K562 (cell line): ENCODE results near the gene RHPN2. TPM values are rescaled to one million over a fixed set of nuclear protein-coding genes. Genes with fewer than 3 reads are reported as not detected.
A peak's percentile ranks its signal among the peaks of the same experiment; 100 is the strongest.

Experiments
- ARID4B ChIP-seq: sonication (generic); formaldehyde crosslinking; IDR thresholded peaks from 2 replicates; pipeline ENCODE4 v1.8.0; 2022; ENCODE audit warnings: mild to moderate bottlenecking, missing genetic modification reagents
- ASH1L ChIP-seq: fragments of 450-650 bp; IDR thresholded peaks from 2 replicates; pipeline ENCODE4 v1.6.1; 2018; ENCODE audit warnings: borderline replicate concordance, mild to moderate bottlenecking, low read depth; ENCODE audit not compliant: partially characterized antibody
- BRD9 ChIP-seq: fragments of 450-650 bp; IDR thresholded peaks from 2 replicates; pipeline ENCODE4 v1.6.1; 2018; ENCODE audit warnings: low read depth; ENCODE audit not compliant: partially characterized antibody
- DDX20 ChIP-seq: fragments of 450-650 bp; IDR thresholded peaks from 2 replicates; pipeline ENCODE4 v1.6.1; 2016; ENCODE audit warnings: missing genetic modification characterization, low read depth, mild to moderate bottlenecking, missing compliant biosample characterization, moderate library complexity
- E2F4 ChIP-seq: sonication (generic); formaldehyde crosslinking; IDR thresholded peaks from 2 replicates; pipeline ENCODE4 v1.8.0; 2022; ENCODE audit warnings: mild to moderate bottlenecking, low read depth, missing genetic modification reagents
- FOXK1 ChIP-seq: sonication (generic); formaldehyde crosslinking; IDR thresholded peaks from 2 replicates; pipeline ENCODE4 v1.8.0; 2022; ENCODE audit warnings: missing genetic modification reagents, mild to moderate bottlenecking, borderline replicate concordance
- IRF2 ChIP-seq: sonication (generic); formaldehyde crosslinking; IDR thresholded peaks from 2 replicates; pipeline ENCODE4 v1.8.1; 2022; ENCODE audit warnings: mild to moderate bottlenecking, missing genetic modification reagents
- MAFG ChIP-seq: fragments of 450-650 bp; conservative IDR thresholded peaks from 2 replicates; pipeline ENCODE4 v1.6.1; 2016; ENCODE audit warnings: missing genetic modification characterization, missing compliant biosample characterization
- PHF8 ChIP-seq: fragments of 200-600 bp; sonication (generic); IDR thresholded peaks from 2 replicates; pipeline ENCODE4 v1.6.1; 2012; ENCODE audit warnings: mixed run types, mild to moderate bottlenecking, inconsistent platforms, low read length, moderate library complexity, borderline replicate concordance
- POU5F1 ChIP-seq: fragments of 150-350 bp; IDR thresholded peaks from 2 replicates; pipeline ENCODE4 v1.6.1; 2014; ENCODE audit warnings: borderline replicate concordance, low read length, low read depth, mild to moderate bottlenecking; ENCODE audit not compliant: partially characterized antibody
- SIN3A ChIP-seq, 2 experiments: fragments of 150-350 bp in 1 of 2; IDR thresholded peaks; 2 replicates each; pipeline ENCODE4 v1.6.1; 2011 to 2016; ENCODE audit warnings: borderline replicate concordance in 2 of 2, low read depth in 2 of 2, low read length in 2 of 2, mild to moderate bottlenecking in 2 of 2, moderate library complexity in 2 of 2; ENCODE audit not compliant: control insufficient read depth in 1 of 2
- SIN3B ChIP-seq: fragments of 450-650 bp; IDR thresholded peaks from 2 replicates; pipeline ENCODE4 v1.6.1; 2017; ENCODE audit warnings: low read depth, mild to moderate bottlenecking, moderate library complexity
- SMARCB1 ChIP-seq: IDR thresholded peaks from 2 replicates; pipeline ENCODE4 v1.6.1; 2011; ENCODE audit warnings: improper control_type of control experiment, low read depth; ENCODE audit not compliant: insufficient read length
- SUPT5H ChIP-seq: fragments of 450-650 bp; IDR thresholded peaks from 2 replicates; pipeline ENCODE4 v1.6.1; 2016
- U2AF2 ChIP-seq: fragments of 200-400 bp; formaldehyde crosslinking; optimal IDR thresholded peaks from 2 replicates; pipeline ENCODE3; 2017; ENCODE audit warnings: low read depth, mild to moderate bottlenecking, low read length
- ZNF12 ChIP-seq: sonication (generic); formaldehyde crosslinking; IDR thresholded peaks from 2 replicates; pipeline ENCODE4 v1.4.0; 2020; ENCODE audit warnings: mild to moderate bottlenecking, missing genetic modification reagents
- ZNF121 ChIP-seq: sonication (generic); formaldehyde crosslinking; conservative IDR thresholded peaks from 2 replicates; pipeline ENCODE4 v1.8.0; 2022; ENCODE audit warnings: missing genetic modification reagents
- ZNF174 ChIP-seq: fragments of 250-450 bp; sonication (Bioruptor Pico); IDR thresholded peaks from 2 replicates; pipeline ENCODE4 v1.4.0; 2020; ENCODE audit warnings: mild to moderate bottlenecking
- ZNF277 ChIP-seq: fragments of 250-450 bp; sonication (Bioruptor Pico); IDR thresholded peaks from 2 replicates; pipeline ENCODE4 v1.8.0; 2022; ENCODE audit warnings: inconsistent platforms, mild to moderate bottlenecking, moderate library complexity, borderline replicate concordance
- polyA plus RNA-seq, 8 experiments: library from polyadenylated mRNA; depleted of rRNA in 4 of 8; stranded (reverse) in 5 of 8; unstranded in 3 of 8; fragments of >200 nt; fragmentation: Nextera tagmentation in 2 of 8; fragmentation: Illumina TruSeq in 1 of 8; extraction: Ambion mirVana in 2 of 8; extraction: Trizol in 1 of 8; gene quantifications; 2 replicates each; pipeline versions ENCODE4 v1.2.1 to v1.2.3, GENCODE V29; 2011 to 2014; ENCODE audit warnings: inconsistent platforms in 1 of 8, missing spikeins in 1 of 8
- total RNA-seq, 7 experiments: library from RNA; depleted of rRNA in 6 of 7; stranded (reverse); fragments of >200 nt in 6 of 7; fragmentation: Illumina TruSeq in 2 of 7; extraction: Trizol in 2 of 7; gene quantifications; 2 replicates each; pipeline versions ENCODE4 v1.2.1 to v1.2.3, GENCODE V29; 2011 to 2021; ENCODE audit warnings: low replicate concordance in 1 of 7

RHPN2 gene
- total and polyA plus RNA-seq, 9 of the 15 experiments (the other 6 are each of a cell fraction or from before 2014, with no cell fraction given): 0.63 to 9.9 (median 3.2) TPM

- TF ChIP-seq E2F4 (CRISPR knock-in tag): peak; percentile 97
- peak; percentile 75 for TF ChIP-seq SIN3B
- peak; percentile 87 to 93 for TF ChIP-seq SIN3A (IDR thresholded peaks at IDR 0.05; ENCODE audit: borderline replicate concordance in 2 of 2, control insufficient read depth in 1 of 2, low read depth in 2 of 2, low read length in 2 of 2)
- peak; percentile 98 for TF ChIP-seq ASH1L
- peak; percentile 59; the same call in 1 of the 2 replicates for TF ChIP-seq ARID4B
- TF ChIP-seq ZNF12 (CRISPR knock-in tag): no peak
- no peak for TF ChIP-seq DDX20 (tag)
- 0 out of 2 replicates have a peak, but pooled peaks have one; percentile 25 for TF ChIP-seq FOXK1
- no peak for TF ChIP-seq MAFG
- no peak for TF ChIP-seq SMARCB1
- peak; percentile 83 for TF ChIP-seq SUPT5H
- no peak for TF ChIP-seq BRD9
- no peak for TF ChIP-seq ZNF174 (CRISPR knock-in tag)
- TF ChIP-seq POU5F1: no peak
- peak; percentile 37 for TF ChIP-seq ZNF121 (CRISPR knock-in tag)
- no peak for TF ChIP-seq IRF2
- no peak for TF ChIP-seq ZNF277 (CRISPR knock-in tag)
- no peak for TF ChIP-seq U2AF2
- peak; percentile 82 for TF ChIP-seq PHF8
Measured at GRCh38 chr19:32971715-32972540, 92.8 kb downstream of the RHPN2 start, which contains the start of the genes CEP89 and FAAP24 (continued).
